Measurements from ENCODE around the gene TAPBP.
"Not testable (repeated sequence)": the region's sequence is repeated elsewhere in the genome, so short reads cannot be mapped to it uniquely, and the experiment has no call there.

Gene TAPBP

GRCh38 chr6:33292996-33293682, 20.7 kb downstream of the TAPBP start:
- no peaks in the 10 kb centered on the region for H3K9me3 Mint-ChIP-seq
- peaks cover 58% of the 10 kb centered on the region for H3K4me1 Mint-ChIP-seq
- no peaks in the 10 kb centered on the region for H3K27me3 Mint-ChIP-seq
- no peak for ATAC-seq
- H3K4me3 Mint-ChIP-seq, result no peak overlapping the region
- peak overlapping the region in 1 of 2 donors; percentile 43 for H3K27ac Mint-ChIP-seq
- DNase-seq, result no peak

GRCh38 chr6:33290459-33290858, 23.4 kb downstream of the TAPBP start:
- Mint-ChIP-seq H3K27me3 (no peaks in the 10 kb centered on the region), H3K9me3 (no peaks in the 10 kb centered on the region), H3K4me3 (peak overlapping the region; percentile 100), H3K4me1 (peaks cover 52% of the 10 kb centered on the region), H3K27ac (peak overlapping the region; percentile 94 to 99)
- DNase-seq (no peak), ATAC-seq (no peak)

GRCh38 chr6:33289784-33290315, 24.0 kb downstream of the TAPBP start:
- DNase-seq, result no peak
- peaks cover 51% of the 10 kb centered on the region for H3K4me1 Mint-ChIP-seq
- H3K4me3 Mint-ChIP-seq, result peak overlapping the region; percentile 100
- no peaks in the 10 kb centered on the region for H3K9me3 Mint-ChIP-seq
- no peaks in the 10 kb centered on the region for H3K27me3 Mint-ChIP-seq
- ATAC-seq, result peak; percentile 21
- peak overlapping the region; percentile 94 to 99 for H3K27ac Mint-ChIP-seq

- H3K4me3 Mint-ChIP-seq, result peak within 1 kb of the TSS; percentile 100
- peak; percentile 77 to 86 for DNase-seq
- H3K9me3 Mint-ChIP-seq, result no peaks in the 10 kb centered on the region
- peak within 1 kb of the TSS; percentile 94 to 99 for H3K27ac Mint-ChIP-seq
- peaks cover 51% of the 10 kb centered on the region for H3K4me1 Mint-ChIP-seq
- peak; percentile 97 for ATAC-seq
- H3K27me3 Mint-ChIP-seq, result no peaks in the 10 kb centered on the region
These were observed 24.7 kb downstream of the TAPBP start, which contains the start of the genes PFDN6 and WDR46 for GRCh38 chr6:33288921-33289783. Gene PFDN6 (plus strand): TSS chr6:33289601. CDS start chr6:33289857, 256 bp downstream. Gene WDR46 (minus strand): TSS chr6:33289239. CDS start chr6:33289170, 69 bp downstream.

GRCh38 chr6:33288141-33288920, 25.5 kb downstream of the TAPBP start:
- no peak for DNase-seq
- peak; percentile 0 for ATAC-seq
- H3K4me3 Mint-ChIP-seq, result peak overlapping the region; percentile 100
- H3K27ac Mint-ChIP-seq, result peak overlapping the region; percentile 94 to 99
- peaks cover 51% of the 10 kb centered on the region for H3K4me1 Mint-ChIP-seq
- no peaks in the 10 kb centered on the region for H3K9me3 Mint-ChIP-seq
- no peaks in the 10 kb centered on the region for H3K27me3 Mint-ChIP-seq

- Mint-ChIP-seq H3K9me3 (no peaks in the 10 kb centered on the region), H3K27me3 (no peaks in the 10 kb centered on the region), H3K27ac (peak overlapping the region in 1 of 2 donors; percentile 29), H3K4me3 (peak overlapping the region; percentile 100), H3K4me1 (peaks cover 56% of the 10 kb centered on the region)
- DNase-seq (no peak), ATAC-seq (no peak)
These were observed 26.6 kb downstream of the TAPBP start for GRCh38 chr6:33286946-33287914.

- H3K27ac Mint-ChIP-seq, H3K4me3 Mint-ChIP-seq, ATAC-seq, H3K27me3 Mint-ChIP-seq, DNase-seq, H3K9me3 Mint-ChIP-seq: not testable (repeated sequence)
- peaks cover 51% of the 10 kb centered on the region for H3K4me1 Mint-ChIP-seq
These were observed 28.7 kb downstream of the TAPBP start for GRCh38 chr6:33285214-33285613.

- Mint-ChIP-seq H3K4me3 (no peak overlapping the region), H3K9me3 (no peaks in the 10 kb centered on the region), H3K4me1 (peaks cover 59% of the 10 kb centered on the region), H3K27me3 (no peaks in the 10 kb centered on the region), H3K27ac (peak overlapping the region in 1 of 2 donors; percentile 51)
- DNase-seq (no peak), ATAC-seq (no peak)
These were observed 33.3 kb downstream of the TAPBP start for GRCh38 chr6:33280539-33280938.

GRCh38 chr6:33279971-33280511, 33.8 kb downstream of the TAPBP start:
- DNase-seq, result no peak
- no peaks in the 10 kb centered on the region for H3K9me3 Mint-ChIP-seq
- no peak overlapping the region for H3K4me3 Mint-ChIP-seq
- H3K4me1 Mint-ChIP-seq, result peaks cover 64% of the 10 kb centered on the region
- H3K27me3 Mint-ChIP-seq, result no peaks in the 10 kb centered on the region
- ATAC-seq, result no peak
- peak overlapping the region in 1 of 2 donors; percentile 9 for H3K27ac Mint-ChIP-seq

- Mint-ChIP-seq H3K4me3 (no peak overlapping the region), H3K9me3 (no peaks in the 10 kb centered on the region), H3K27ac (no peak overlapping the region), H3K27me3 (no peaks in the 10 kb centered on the region), H3K4me1 (peaks cover 72% of the 10 kb centered on the region)
- DNase-seq (no peak), ATAC-seq (no peak)
These were observed 34.6 kb downstream of the TAPBP start for GRCh38 chr6:33279257-33279695.

- no peaks in the 10 kb centered on the region for H3K27me3 Mint-ChIP-seq
- ATAC-seq (no peak), DNase-seq (no peak)
- H3K4me1 Mint-ChIP-seq, result peaks cover 77% of the 10 kb centered on the region
- H3K9me3 Mint-ChIP-seq, result no peaks in the 10 kb centered on the region
- H3K4me3 Mint-ChIP-seq, result no peak overlapping the region
- H3K27ac Mint-ChIP-seq, result no peak overlapping the region
These were observed 35.1 kb downstream of the TAPBP start for GRCh38 chr6:33278810-33279209.

GRCh38 chr6:33278392-33278741, 35.5 kb downstream of the TAPBP start:
- Mint-ChIP-seq H3K9me3 (no peaks in the 10 kb centered on the region), H3K4me3 (peak overlapping the region in 1 of 2 donors; percentile 87), H3K4me1 (peaks cover 81% of the 10 kb centered on the region), H3K27ac (no peak overlapping the region), H3K27me3 (no peaks in the 10 kb centered on the region)
- no peak for DNase-seq
- no peak for ATAC-seq

GRCh38 chr6:33277663-33278391, 36.1 kb downstream of the TAPBP start:
- H3K9me3 Mint-ChIP-seq, result no peaks in the 10 kb centered on the region
- peak overlapping the region; percentile 87 to 90 for H3K4me3 Mint-ChIP-seq
- peak; percentile 47 for ATAC-seq
- peak overlapping the region; percentile 89 to 91 for H3K27ac Mint-ChIP-seq
- H3K4me1 Mint-ChIP-seq, result peaks cover 87% of the 10 kb centered on the region
- peak; percentile 40 to 51 for DNase-seq
- no peaks in the 10 kb centered on the region for H3K27me3 Mint-ChIP-seq

Measured in stimulated activated naive CD8-positive, alpha-beta T cell treated with anti-CD3 and anti-CD28 coated beads, Interleukin-15, amount 100 ng/mL, for 72 hours (primary cell).